GM20000 (cell line): ENCODE data around the gene PLBD2.

ENCODE experiments used
- DNase-seq: peaks from one replicate; pipeline ENCODE4 v3.0.0; 2012; ENCODE audit warnings: low spot score
- TF ChIP-seq, protein P1 (sequence below): IDR thresholded peaks from 2 replicates; pipeline ENCODE4 v1.5.1; 2012; ENCODE audit warnings: mild to moderate bottlenecking, control low read depth; ENCODE audit errors: extremely low read depth, missing control alignments

The PLBD2 gene

DNA sequence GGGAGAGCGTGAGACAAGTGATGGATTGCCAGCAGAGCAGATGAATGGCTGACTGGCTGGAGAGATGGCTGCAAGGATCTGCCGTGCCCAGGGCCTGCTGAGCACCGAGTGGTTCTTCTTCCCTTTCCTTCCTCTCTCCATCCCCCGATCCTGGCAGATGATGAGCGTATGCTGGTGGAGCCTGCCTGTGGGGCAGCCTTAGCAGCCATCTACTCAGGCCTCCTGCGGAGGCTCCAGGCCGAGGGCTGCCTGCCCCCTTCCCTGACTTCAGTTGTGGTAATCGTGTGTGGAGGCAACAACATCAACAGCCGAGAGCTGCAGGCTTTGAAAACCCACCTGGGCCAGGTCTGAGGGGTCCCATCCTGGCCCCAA is 79.3 kb downstream of the PLBD2 start:
- DNase-seq, result no peak
- TF ChIP-seq, protein P1, sequence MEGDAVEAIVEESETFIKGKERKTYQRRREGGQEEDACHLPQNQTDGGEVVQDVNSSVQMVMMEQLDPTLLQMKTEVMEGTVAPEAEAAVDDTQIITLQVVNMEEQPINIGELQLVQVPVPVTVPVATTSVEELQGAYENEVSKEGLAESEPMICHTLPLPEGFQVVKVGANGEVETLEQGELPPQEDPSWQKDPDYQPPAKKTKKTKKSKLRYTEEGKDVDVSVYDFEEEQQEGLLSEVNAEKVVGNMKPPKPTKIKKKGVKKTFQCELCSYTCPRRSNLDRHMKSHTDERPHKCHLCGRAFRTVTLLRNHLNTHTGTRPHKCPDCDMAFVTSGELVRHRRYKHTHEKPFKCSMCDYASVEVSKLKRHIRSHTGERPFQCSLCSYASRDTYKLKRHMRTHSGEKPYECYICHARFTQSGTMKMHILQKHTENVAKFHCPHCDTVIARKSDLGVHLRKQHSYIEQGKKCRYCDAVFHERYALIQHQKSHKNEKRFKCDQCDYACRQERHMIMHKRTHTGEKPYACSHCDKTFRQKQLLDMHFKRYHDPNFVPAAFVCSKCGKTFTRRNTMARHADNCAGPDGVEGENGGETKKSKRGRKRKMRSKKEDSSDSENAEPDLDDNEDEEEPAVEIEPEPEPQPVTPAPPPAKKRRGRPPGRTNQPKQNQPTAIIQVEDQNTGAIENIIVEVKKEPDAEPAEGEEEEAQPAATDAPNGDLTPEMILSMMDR, result no peak

DNA sequence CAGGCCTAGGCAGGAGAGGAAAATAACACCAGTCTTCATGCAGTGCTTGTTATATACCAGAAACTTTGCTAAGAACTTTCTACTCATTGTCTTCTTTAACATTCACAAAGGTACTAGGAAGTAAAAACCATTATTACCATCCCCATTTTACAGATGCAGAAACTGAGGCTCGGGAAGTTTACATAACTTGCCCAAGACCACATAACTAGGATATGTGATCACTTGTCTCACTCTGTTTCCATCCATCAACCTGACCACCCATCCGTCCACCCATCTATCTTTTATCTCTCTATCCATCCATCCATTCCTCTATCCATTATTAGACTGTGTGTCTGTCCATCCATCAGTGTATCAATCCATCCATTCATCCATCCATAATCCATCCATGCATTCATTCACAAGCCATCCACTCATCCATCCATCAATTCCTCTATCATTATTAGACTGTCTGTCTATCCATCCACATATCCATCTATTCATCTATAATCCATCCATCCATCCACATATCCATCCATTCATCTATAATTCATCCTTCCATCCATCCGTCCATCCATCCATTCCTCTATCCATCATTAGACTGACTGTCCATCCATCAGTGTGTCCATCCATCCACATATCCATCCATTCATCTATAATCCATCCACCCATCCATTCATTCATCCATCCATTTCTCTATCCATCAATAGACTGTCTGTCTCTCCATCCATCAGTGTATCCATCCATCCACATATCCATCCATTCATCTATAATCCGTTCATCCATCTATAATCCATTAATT is 80.3 kb downstream of the PLBD2 start:
- TF ChIP-seq, protein P1, result no peak
- DNase-seq, result no peak

DNA sequence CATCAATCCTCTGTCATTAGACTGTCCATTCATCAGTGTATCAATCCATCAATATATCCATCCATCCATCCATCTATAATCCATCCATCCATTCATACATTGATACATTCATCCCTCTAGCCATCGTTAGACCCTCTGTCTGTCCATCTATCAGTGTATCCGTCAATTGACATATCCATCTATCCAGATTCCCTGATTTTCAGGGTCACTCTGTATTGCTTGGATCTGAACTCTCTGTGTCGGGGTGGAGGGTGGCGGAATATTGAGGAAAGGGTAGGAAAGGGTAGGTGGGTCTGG is 80.9 kb downstream of the PLBD2 start:
- no peak for DNase-seq
- TF ChIP-seq, protein P1, result no peak

DNA sequence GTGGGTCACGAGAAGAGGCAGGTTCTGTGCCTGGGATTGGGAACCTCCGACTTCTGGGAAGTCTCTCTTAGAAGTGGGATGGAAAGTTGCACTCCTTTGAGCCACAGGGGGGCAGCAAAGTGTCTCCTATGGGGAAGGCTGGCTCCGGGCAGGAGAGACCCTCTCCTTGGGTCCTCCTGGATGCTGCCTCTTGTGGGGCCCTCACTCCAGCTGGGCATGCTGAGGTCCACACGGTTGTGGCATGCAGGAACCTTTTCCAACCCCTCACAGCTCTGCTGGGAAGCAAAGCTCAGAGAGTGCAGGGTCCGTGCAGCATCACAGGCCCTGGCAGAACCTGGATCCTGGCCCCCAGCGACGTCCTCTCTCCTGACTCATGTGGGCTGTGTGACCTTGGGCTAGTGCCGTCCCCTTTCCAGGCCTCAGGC is 81.2 kb downstream of the PLBD2 start:
- TF ChIP-seq, protein P1, result peak; percentile 63
- DNase-seq, result peak; percentile 47

DNA sequence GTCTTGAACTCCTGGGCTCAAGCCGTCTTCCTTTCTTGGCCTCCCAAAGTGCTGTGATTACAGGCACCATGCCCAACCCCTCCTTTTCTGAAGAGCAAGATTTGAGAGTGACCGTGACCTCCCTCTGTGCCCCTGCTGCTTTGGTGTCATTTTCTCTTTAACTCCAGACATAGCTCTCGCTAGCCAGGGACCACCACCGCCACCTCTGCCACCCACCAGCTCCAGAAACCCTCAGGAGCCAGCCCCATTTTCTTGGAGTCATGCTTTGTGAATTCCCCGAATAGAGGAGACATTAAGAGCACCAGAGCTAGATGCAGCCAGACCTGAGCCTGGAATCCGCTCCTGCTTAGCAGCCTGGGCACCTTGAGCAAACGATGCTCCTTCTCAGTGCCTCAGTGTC is 81.9 kb downstream of the PLBD2 start:
- TF ChIP-seq, protein P1, result no peak
- DNase-seq, result no peak
